ENCODE measurements around the gene CADPS. TPM values are rescaled to one million over a fixed set of nuclear protein-coding genes. Genes with fewer than 3 reads are reported as not detected.

Gene CADPS
- total and polyA plus RNA-seq, 9 of the 15 experiments (the other 6 are each of a cell fraction or from before 2014, with no cell fraction given), result not detected

DNA sequence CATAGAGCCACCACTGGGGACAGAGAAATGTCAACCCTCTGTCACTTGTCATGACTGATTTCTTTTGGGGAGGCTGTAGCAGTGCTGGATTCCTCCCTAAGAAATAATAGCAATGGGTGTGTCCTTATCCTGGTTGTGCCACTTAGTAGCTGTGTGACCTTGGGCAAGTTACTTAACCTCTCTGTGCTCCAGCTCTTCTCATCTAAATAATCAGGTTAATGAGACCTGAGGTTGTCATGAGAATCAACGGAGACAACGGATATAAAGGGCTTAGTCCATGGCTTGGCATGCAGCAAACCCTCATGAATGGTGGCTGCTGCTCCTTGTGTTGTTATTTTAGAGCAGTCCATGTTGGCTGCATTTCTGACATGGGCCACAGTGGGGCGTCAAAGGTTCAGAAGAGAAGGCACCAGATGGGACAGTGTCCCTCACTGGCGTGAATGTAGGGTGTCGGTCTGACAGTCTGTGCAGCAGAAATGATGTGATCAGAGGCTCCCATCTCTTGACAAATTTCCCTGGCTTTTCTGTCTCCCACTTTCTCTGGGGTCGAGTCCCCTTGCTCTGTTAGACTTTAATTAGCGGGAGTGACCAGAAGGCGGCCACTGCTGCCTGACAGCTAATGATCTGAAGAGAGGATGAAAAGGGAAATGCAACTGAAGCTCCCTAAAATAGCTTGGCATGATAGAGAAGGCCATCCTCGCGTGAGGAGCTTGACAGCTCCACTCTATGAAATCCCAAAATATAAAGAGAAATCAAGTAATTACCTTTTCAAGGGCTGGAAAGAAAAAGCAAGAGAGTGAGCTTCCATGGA is 209.4 kb downstream of the CADPS start:
- H3K27ac ChIP-seq (ENCODE audit: extremely low read depth, low read depth, low read length), result no peak overlapping the region
- CTCF ChIA-PET (ENCODE audit: low intra/inter-chr PET ratio), result interaction anchor here (1.2 kb wide), 1 partner anchor 563 kb away, joined by 4 read pairs; no protein-coding TSS in a partner anchor
- TF ChIP-seq, protein P1, sequence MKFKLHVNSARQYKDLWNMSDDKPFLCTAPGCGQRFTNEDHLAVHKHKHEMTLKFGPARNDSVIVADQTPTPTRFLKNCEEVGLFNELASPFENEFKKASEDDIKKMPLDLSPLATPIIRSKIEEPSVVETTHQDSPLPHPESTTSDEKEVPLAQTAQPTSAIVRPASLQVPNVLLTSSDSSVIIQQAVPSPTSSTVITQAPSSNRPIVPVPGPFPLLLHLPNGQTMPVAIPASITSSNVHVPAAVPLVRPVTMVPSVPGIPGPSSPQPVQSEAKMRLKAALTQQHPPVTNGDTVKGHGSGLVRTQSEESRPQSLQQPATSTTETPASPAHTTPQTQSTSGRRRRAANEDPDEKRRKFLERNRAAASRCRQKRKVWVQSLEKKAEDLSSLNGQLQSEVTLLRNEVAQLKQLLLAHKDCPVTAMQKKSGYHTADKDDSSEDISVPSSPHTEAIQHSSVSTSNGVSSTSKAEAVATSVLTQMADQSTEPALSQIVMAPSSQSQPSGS (CRISPR knock-in tag; IDR thresholded peaks at IDR 0.05), result no peak
- TF ChIP-seq XRCC5 (IDR thresholded peaks at IDR 0.05; ENCODE audit: low read depth, low read length), result peak; percentile 36; the same call in 1 of the 2 replicates
- TF ChIP-seq, protein P2, sequence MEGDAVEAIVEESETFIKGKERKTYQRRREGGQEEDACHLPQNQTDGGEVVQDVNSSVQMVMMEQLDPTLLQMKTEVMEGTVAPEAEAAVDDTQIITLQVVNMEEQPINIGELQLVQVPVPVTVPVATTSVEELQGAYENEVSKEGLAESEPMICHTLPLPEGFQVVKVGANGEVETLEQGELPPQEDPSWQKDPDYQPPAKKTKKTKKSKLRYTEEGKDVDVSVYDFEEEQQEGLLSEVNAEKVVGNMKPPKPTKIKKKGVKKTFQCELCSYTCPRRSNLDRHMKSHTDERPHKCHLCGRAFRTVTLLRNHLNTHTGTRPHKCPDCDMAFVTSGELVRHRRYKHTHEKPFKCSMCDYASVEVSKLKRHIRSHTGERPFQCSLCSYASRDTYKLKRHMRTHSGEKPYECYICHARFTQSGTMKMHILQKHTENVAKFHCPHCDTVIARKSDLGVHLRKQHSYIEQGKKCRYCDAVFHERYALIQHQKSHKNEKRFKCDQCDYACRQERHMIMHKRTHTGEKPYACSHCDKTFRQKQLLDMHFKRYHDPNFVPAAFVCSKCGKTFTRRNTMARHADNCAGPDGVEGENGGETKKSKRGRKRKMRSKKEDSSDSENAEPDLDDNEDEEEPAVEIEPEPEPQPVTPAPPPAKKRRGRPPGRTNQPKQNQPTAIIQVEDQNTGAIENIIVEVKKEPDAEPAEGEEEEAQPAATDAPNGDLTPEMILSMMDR (IDR thresholded peaks at IDR 0.05 in 2 of 3, conservative IDR thresholded peaks at IDR 0.05 in 1 of 3; ENCODE audit: insufficient read depth in 2 of 3, low read depth in 1 of 3, low read length in 3 of 3), result peak; percentile 67 to 68 (median 67)
- TF ChIP-seq, protein P3, sequence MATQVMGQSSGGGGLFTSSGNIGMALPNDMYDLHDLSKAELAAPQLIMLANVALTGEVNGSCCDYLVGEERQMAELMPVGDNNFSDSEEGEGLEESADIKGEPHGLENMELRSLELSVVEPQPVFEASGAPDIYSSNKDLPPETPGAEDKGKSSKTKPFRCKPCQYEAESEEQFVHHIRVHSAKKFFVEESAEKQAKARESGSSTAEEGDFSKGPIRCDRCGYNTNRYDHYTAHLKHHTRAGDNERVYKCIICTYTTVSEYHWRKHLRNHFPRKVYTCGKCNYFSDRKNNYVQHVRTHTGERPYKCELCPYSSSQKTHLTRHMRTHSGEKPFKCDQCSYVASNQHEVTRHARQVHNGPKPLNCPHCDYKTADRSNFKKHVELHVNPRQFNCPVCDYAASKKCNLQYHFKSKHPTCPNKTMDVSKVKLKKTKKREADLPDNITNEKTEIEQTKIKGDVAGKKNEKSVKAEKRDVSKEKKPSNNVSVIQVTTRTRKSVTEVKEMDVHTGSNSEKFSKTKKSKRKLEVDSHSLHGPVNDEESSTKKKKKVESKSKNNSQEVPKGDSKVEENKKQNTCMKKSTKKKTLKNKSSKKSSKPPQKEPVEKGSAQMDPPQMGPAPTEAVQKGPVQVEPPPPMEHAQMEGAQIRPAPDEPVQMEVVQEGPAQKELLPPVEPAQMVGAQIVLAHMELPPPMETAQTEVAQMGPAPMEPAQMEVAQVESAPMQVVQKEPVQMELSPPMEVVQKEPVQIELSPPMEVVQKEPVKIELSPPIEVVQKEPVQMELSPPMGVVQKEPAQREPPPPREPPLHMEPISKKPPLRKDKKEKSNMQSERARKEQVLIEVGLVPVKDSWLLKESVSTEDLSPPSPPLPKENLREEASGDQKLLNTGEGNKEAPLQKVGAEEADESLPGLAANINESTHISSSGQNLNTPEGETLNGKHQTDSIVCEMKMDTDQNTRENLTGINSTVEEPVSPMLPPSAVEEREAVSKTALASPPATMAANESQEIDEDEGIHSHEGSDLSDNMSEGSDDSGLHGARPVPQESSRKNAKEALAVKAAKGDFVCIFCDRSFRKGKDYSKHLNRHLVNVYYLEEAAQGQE (IDR thresholded peaks at IDR 0.05; ENCODE audit: borderline replicate concordance), result peak; percentile 52; the same call in 1 of the 2 replicates
- TF ChIP-seq, protein P3 (CRISPR knock-in tag; IDR thresholded peaks at IDR 0.05; ENCODE audit: low read depth), result no peak
- TF ChIP-seq RBM25 (IDR thresholded peaks at IDR 0.05; ENCODE audit: low read depth, low read length, severe bottlenecking), result peak; percentile 88
- TF ChIP-seq SMC3 (conservative IDR thresholded peaks at IDR 0.05; ENCODE audit: insufficient read depth, low read depth, low read length), result peak; percentile 53
- TF ChIP-seq SMARCA5 (IDR thresholded peaks at IDR 0.05), result peak; percentile 35; the same call in 1 of the 2 replicates
- peak; percentile 73 for TF ChIP-seq ZFP36 (IDR thresholded peaks at IDR 0.05; ENCODE audit: low read depth, low read length, partially characterized antibody)

More for the DNA sequence above, 209.4 kb downstream of the CADPS start:
- Histone ChIP-seq H3K9me1 (ENCODE audit: control insufficient read depth, insufficient read depth, low read length) (peaks cover 2% of the 10 kb centered on the region), H3K27me3 (ENCODE audit: control insufficient read depth in 2 of 2, insufficient read depth in 2 of 2, low read length in 2 of 2) (no peaks in the 10 kb centered on the region), H3K36me3 (ENCODE audit: control insufficient read depth, insufficient read depth, low read length) (no peaks in the 10 kb centered on the region), H3K4me2 (ENCODE audit: insufficient read depth, low read length) (no peak overlapping the region), H3K79me2 (ENCODE audit: control insufficient read depth, insufficient read depth, low read length) (no peaks in the 10 kb centered on the region), H3K4me1 (replicated peaks in 1 of 2; ENCODE audit: control insufficient read depth in 2 of 2, insufficient read depth in 2 of 2, low read length in 2 of 2) (no peaks in the 10 kb centered on the region), H2AFZ (ENCODE audit: low read depth, low read length) (no peak overlapping the region), H4K20me1 (replicated peaks; ENCODE audit: control insufficient read depth, insufficient read depth, low read length) (no peaks in the 10 kb centered on the region), H3K4me3 (no peak overlapping the region), H3K9me3 (replicated peaks; ENCODE audit: control insufficient read depth, insufficient read depth, low read depth, low read length) (no peaks in the 10 kb centered on the region), H3K9ac (ENCODE audit: insufficient read depth in 1 of 2, low read depth in 2 of 2, low read length in 2 of 2) (no peak overlapping the region)
- whole genome bisulfite sequencing (ENCODE audit: insufficient coverage, low coverage, missing lambda C conversion rate), result 0% methylated on average over 6 of the region's 10 CpGs
- peak; percentile 26 for FAIRE-seq
- DNase-seq (ENCODE audit: extremely low read depth in 1 of 4, low spot score in 3 of 4), result peak; percentile 25 to 50 (median 34)
- in situ Hi-C loops (cut with MboI), result no loop called here
- BruUV-seq (replicated peaks), result no TSS peak
- intact Hi-C loops (cut with micrococcal nuclease), result loop anchor here (2.0 kb wide), 1 partner anchor 527 kb away; no protein-coding TSS in a partner anchor
- ATAC-seq, result peak; percentile 88
- POLR2A ChIA-PET, result no interaction called here

Data from K562 (cell line).